GM23248 (cell line): ENCODE data around the gene NTNG2. TPM values are rescaled to one million over a fixed set of nuclear protein-coding genes. Genes with fewer than 3 reads are reported as not detected.

Experiments
- DNase-seq: peaks from one replicate; pipeline ENCODE4 v3.0.0-alpha.2; 2015
- H2AFZ ChIP-seq: fragments of 200-600 bp; sonication (generic); 2 replicates; pipeline ENCODE4 v1.6.1; 2016; ENCODE audit warnings: antibody characterized with exemption
- H3F3A ChIP-seq: fragments of 200-600 bp; sonication (generic); 2 replicates; pipeline ENCODE4 v1.6.1; 2016; ENCODE audit warnings: mild to moderate bottlenecking, antibody characterized with exemption, mixed run types; ENCODE audit not compliant: insufficient read depth
- H3K27ac ChIP-seq: fragments of 200-600 bp; sonication (generic); 2 replicates; pipeline ENCODE4 v1.5.1; 2016; ENCODE audit warnings: mild to moderate bottlenecking
- H3K27me3 ChIP-seq: fragments of 200-600 bp; sonication (generic); replicated peaks from 2 replicates; pipeline ENCODE4 v1.6.1; 2016; ENCODE audit warnings: mild to moderate bottlenecking; ENCODE audit not compliant: insufficient read depth
- H3K36me3 ChIP-seq: fragments of 200-600 bp; sonication (generic); 2 replicates; pipeline ENCODE4 v1.6.1; 2016; ENCODE audit warnings: low read depth, mild to moderate bottlenecking
- H3K4me1 ChIP-seq: fragments of 200-600 bp; sonication (generic); 2 replicates; pipeline ENCODE4 v1.6.1; 2016; ENCODE audit warnings: mild to moderate bottlenecking; ENCODE audit not compliant: insufficient read depth
- H3K4me2 ChIP-seq: fragments of 200-600 bp; sonication (generic); one replicate; pipeline ENCODE4 v1.6.1; 2016; ENCODE audit warnings: mild to moderate bottlenecking; ENCODE audit not compliant: unreplicated experiment
- H3K4me3 ChIP-seq: fragments of 200-600 bp; sonication (generic); 2 replicates; pipeline ENCODE4 v1.5.1; 2016; ENCODE audit warnings: mild to moderate bottlenecking
- H3K79me2 ChIP-seq: fragments of 200-600 bp; sonication (generic); 2 replicates; pipeline ENCODE4 v1.6.1; 2016; ENCODE audit warnings: mild to moderate bottlenecking; ENCODE audit not compliant: insufficient read depth
- H3K9ac ChIP-seq: fragments of 200-600 bp; sonication (generic); 2 replicates; pipeline ENCODE4 v1.6.1; 2016; ENCODE audit warnings: mild to moderate bottlenecking
- H3K9me2 ChIP-seq: fragments of 200-600 bp; sonication (generic); 2 replicates; pipeline ENCODE4 v1.6.1; 2016; ENCODE audit warnings: mixed run types, mild to moderate bottlenecking, moderate library complexity; ENCODE audit not compliant: insufficient read depth
- H3K9me3 ChIP-seq: fragments of 200-600 bp; sonication (generic); one replicate; pipeline ENCODE4 v1.6.1; 2017; ENCODE audit warnings: low read depth
- H4K20me1 ChIP-seq: fragments of 200-600 bp; sonication (generic); 2 replicates; pipeline ENCODE4 v1.6.0; 2016; ENCODE audit not compliant: insufficient read depth
- EZH2 ChIP-seq: fragments of 200-600 bp; sonication (generic); IDR thresholded peaks from 2 replicates; pipeline ENCODE4 v1.6.1; 2018; ENCODE audit warnings: antibody characterized with exemption, mild to moderate bottlenecking; ENCODE audit not compliant: insufficient read depth, poor library complexity, severe bottlenecking
- EZH2phosphoT487 ChIP-seq: fragments of 200-600 bp; sonication (generic); IDR thresholded peaks from 2 replicates; pipeline ENCODE4 v1.6.1; 2018; ENCODE audit warnings: antibody characterized with exemption, moderate library complexity, mild to moderate bottlenecking, low read depth; ENCODE audit not compliant: insufficient read depth
- WGBS, 2 experiments: methylation state at CpG; one replicate each; pipeline ENCODE4 v1.1.6; 2015 to 2017; ENCODE audit warnings: low lambda C conversion rate in 2 of 2, low coverage in 1 of 2; ENCODE audit errors: missing lambda C conversion rate in 2 of 2; 5-methylcytosine and 5-hydroxymethylcytosine counted together
- in situ Hi-C: fragments of 300-500 bp; cut with MboI; formaldehyde crosslinking; loops from 2 replicates; pipeline ENCODE4 v1.15.0; 2020
- polyA plus RNA-seq: library from polyadenylated mRNA; unstranded; fragments of >200 nt; fragmentation: Nextera tagmentation; extraction: Ambion mirVana; gene quantifications from 2 replicates; pipeline ENCODE4 v1.2.1, GENCODE V29; 2016
- total RNA-seq: library from RNA; depleted of rRNA; stranded (reverse); fragments of >200 nt; shearing (Covaris generic); gene quantifications from 2 replicates; pipeline ENCODE4 v1.2.3, GENCODE V29; 2014

The NTNG2 gene
- total and polyA plus RNA-seq, 2 experiments from 2014 or later: 0.13 to 1.5 TPM

DNA sequence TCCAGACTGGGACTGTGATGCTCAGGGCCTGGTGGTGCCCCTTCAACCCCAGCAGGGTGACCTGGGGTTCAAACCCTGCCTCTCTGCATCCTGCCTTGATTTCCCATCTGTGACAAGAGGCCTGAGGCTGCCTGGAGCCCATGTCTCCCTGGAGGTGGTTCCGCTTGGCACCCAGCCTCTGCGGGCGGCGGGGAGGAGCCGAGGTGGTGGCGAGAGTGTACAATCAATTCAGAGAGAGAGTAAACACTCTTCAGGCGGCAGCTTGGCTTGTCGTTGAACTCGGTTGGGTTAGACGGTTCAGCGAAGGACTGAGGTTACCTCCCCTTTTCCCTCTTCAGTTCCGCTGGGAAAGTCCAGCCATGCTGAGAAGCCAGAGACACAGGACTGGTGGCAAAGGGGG lies 39.3 kb downstream of the NTNG2 start:
- no peaks in the 10 kb centered on the region for H3K79me2 ChIP-seq
- no peak overlapping the region for H3K9ac ChIP-seq
- H3K4me3 ChIP-seq: no peak overlapping the region
- no peaks in the 10 kb centered on the region for H3K4me1 ChIP-seq
- TF ChIP-seq EZH2: no peak
- no peak for TF ChIP-seq EZH2phosphoT487
- H4K20me1 ChIP-seq: no peaks in the 10 kb centered on the region
- WGBS, 2 experiments: 85% methylated on average over 12 of the region's 12 CpGs
- DNase-seq: no peak
- no peaks in the 10 kb centered on the region for H3K9me3 ChIP-seq
- no peak overlapping the region for H3K27ac ChIP-seq
- no peak overlapping the region for H3K4me2 ChIP-seq
- peaks cover 25% of the 10 kb centered on the region for H3K27me3 ChIP-seq
- no peaks in the 10 kb centered on the region for H3K36me3 ChIP-seq
- no peaks in the 10 kb centered on the region for H3K9me2 ChIP-seq
- in situ Hi-C loops: no loop called here
- no peaks in the 10 kb centered on the region for H3F3A ChIP-seq
- no peak overlapping the region for H2AFZ ChIP-seq

DNA sequence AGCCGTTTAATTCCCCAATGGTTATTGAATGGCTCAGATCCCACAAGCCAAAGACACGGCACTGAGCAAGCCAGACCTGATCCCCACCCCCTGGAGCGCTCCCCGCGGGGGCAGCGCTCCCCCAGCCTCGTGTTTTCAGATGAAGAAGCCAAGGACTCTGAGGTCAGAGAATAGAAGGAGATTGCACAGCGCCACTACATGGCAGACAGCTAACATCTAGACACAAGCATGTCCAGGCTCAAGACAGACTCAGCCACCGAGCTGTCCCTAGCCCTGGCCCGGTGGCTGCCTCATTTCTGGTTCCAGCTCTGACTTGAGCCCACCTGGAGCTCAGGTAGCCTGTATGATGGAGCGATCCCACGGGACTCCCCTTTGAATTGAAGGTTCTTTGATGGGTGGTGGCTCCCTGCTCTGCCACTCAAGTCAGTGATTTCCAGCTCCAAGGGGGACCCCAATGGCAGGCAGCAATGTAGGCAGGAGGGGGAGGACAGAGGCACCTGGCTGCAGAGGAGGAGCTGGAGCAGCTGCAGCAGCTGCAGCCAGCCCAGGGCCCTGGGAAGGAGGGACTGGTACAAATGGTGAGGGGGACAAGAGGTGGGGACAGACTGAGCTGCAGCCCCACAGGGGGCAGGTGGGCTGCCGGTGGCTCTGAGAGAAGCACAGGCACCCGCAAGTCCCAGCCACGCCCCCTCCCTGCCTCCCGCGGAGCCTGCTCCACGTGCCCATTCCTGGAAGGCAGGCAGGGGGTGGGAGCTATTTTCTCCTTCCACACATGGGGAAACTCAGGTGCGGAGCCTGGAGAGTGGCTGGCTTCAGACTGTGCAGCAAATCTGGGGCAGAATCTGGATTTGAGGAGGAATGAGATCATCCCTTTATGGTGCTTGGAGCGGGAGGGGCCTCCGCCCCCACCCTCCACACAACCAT lies 40.2 kb downstream of the NTNG2 start:
- in situ Hi-C loops: no loop called here
- no peak overlapping the region for H3K27ac ChIP-seq
- H3K4me3 ChIP-seq: no peak overlapping the region
- 47 to 53% methylated on average over 20 of the region's 21 CpGs for WGBS, 2 experiments
- no peak overlapping the region for H2AFZ ChIP-seq
- no peaks in the 10 kb centered on the region for H3F3A ChIP-seq
- H3K4me2 ChIP-seq: no peak overlapping the region
- no peak overlapping the region for H3K9ac ChIP-seq
- H3K36me3 ChIP-seq: no peaks in the 10 kb centered on the region
- H3K9me2 ChIP-seq: no peaks in the 10 kb centered on the region
- no peaks in the 10 kb centered on the region for H3K4me1 ChIP-seq
- peaks cover 25% of the 10 kb centered on the region for H3K27me3 ChIP-seq
- DNase-seq: no peak
- H4K20me1 ChIP-seq: no peaks in the 10 kb centered on the region
- no peaks in the 10 kb centered on the region for H3K79me2 ChIP-seq
- TF ChIP-seq EZH2: no peak
- no peak for TF ChIP-seq EZH2phosphoT487
- no peaks in the 10 kb centered on the region for H3K9me3 ChIP-seq

DNA sequence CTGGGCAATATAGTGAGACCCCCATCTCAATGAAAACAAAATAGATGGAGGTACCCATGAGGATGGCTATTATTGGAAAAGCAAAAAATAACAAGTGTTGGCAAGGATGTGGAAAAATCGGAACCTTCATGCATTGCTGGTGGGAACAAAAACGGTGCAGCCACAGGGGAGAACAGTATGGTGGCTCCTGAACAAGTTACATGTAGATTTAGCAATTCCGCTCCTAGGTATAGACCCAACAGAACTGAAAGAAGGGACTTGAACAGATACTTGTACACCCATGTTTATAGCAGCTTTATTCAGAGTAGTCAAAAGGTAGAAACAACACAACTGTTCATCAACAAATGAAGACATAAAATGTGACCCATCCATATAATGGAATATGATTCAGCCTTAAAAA lies 43.0 kb downstream of the NTNG2 start:
- TF ChIP-seq EZH2phosphoT487: no peak
- TF ChIP-seq EZH2: no peak
- H3K79me2 ChIP-seq: no peaks in the 10 kb centered on the region
- H4K20me1 ChIP-seq: no peaks in the 10 kb centered on the region
- no peaks in the 10 kb centered on the region for H3K9me2 ChIP-seq
- H3F3A ChIP-seq: no peaks in the 10 kb centered on the region
- WGBS, 2 experiments: 47 to 50% methylated on average over 3 of the region's 3 CpGs
- no peaks in the 10 kb centered on the region for H3K36me3 ChIP-seq
- no peak overlapping the region for H3K4me2 ChIP-seq
- in situ Hi-C loops: no loop called here
- H3K4me3 ChIP-seq: no peak overlapping the region
- no peak overlapping the region for H2AFZ ChIP-seq
- no peak overlapping the region for H3K27ac ChIP-seq
- no peak overlapping the region for H3K9ac ChIP-seq
- no peak for DNase-seq
- peaks cover 31% of the 10 kb centered on the region for H3K27me3 ChIP-seq
- H3K9me3 ChIP-seq: no peaks in the 10 kb centered on the region
- no peaks in the 10 kb centered on the region for H3K4me1 ChIP-seq

DNA sequence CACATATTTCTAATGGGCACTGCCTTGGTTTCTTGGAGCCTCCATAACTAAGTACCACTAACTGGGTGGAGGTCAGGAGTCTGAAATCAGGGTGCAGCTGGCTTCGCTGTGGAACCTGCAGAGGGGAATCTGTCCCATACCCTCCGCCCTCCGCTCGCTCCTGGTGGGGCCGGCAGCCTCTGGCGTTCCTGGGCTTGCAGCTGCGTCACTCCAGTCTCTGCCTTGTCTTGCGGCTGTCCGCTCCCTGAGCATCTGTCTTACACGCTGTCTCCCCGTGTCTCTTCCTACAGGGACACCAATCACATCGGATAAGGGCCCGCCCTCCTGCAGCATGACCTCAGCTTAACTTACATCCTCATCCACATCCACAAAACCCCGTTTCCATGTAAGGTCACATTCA lies 45.4 kb downstream of the NTNG2 start:
- H3F3A ChIP-seq: no peaks in the 10 kb centered on the region
- no peak overlapping the region for H3K4me3 ChIP-seq
- no peaks in the 10 kb centered on the region for H3K4me1 ChIP-seq
- no peak overlapping the region for H3K4me2 ChIP-seq
- DNase-seq: no peak
- in situ Hi-C loops: no loop called here
- H3K9me2 ChIP-seq: no peaks in the 10 kb centered on the region
- H3K9me3 ChIP-seq: no peaks in the 10 kb centered on the region
- no peaks in the 10 kb centered on the region for H4K20me1 ChIP-seq
- no peak overlapping the region for H2AFZ ChIP-seq
- TF ChIP-seq EZH2: no peak
- TF ChIP-seq EZH2phosphoT487: no peak
- no peaks in the 10 kb centered on the region for H3K36me3 ChIP-seq
- 61 to 64% methylated on average over 14 of the region's 14 CpGs for WGBS, 2 experiments
- H3K27ac ChIP-seq: no peak overlapping the region
- H3K9ac ChIP-seq: no peak overlapping the region
- no peaks in the 10 kb centered on the region for H3K79me2 ChIP-seq
- peaks cover 15% of the 10 kb centered on the region for H3K27me3 ChIP-seq
